ENCODE results near the gene PCP4L1.

PCP4L1 gene

GRCh38 chr1:161305867-161306519 lies 47.4 kb downstream of the PCP4L1 start:
- Histone ChIP-seq H3K9ac (ENCODE audit: low read depth, low read length) (no peak overlapping the region), H3K4me1 (ENCODE audit: insufficient read depth, low read length) (peaks cover 25% of the 10 kb centered on the region), H4K20me1 (ENCODE audit: insufficient read depth, low read length) (no peaks in the 10 kb centered on the region), H3K27ac (ENCODE audit: low read length) (no peak overlapping the region), H3K9me3 (ENCODE audit: insufficient read depth, low read length, severe bottlenecking) (no peaks in the 10 kb centered on the region), H3K79me2 (ENCODE audit: insufficient read depth, low read length) (no peaks in the 10 kb centered on the region), H2AFZ (ENCODE audit: low read depth, low read length) (peak overlapping the region; percentile 77; the same call in 1 of the 2 replicates), H3K4me2 (ENCODE audit: insufficient read depth, low read length) (peak overlapping the region; percentile 61; the same call in 1 of the 2 replicates), H3K4me3 (ENCODE audit: low read depth in 1 of 2, low read length in 2 of 2) (no peak overlapping the region), H3K27me3 (ENCODE audit: insufficient read depth, low read length, poor library complexity) (no peaks in the 10 kb centered on the region), H3K36me3 (ENCODE audit: insufficient read depth, low read length) (no peaks in the 10 kb centered on the region)
- ATAC-seq (ENCODE audit: insufficient read depth, low read depth) (no peak), DNase-seq (peak; percentile 5)
- no peak for TF ChIP-seq CTCF (IDR thresholded peaks at IDR 0.05; ENCODE audit: borderline replicate concordance, extremely low read depth, low read length, poor library complexity, severe bottlenecking)
- TF ChIP-seq EZH2 (IDR thresholded peaks at IDR 0.05; ENCODE audit: borderline replicate concordance, low read depth, low read length, severe bottlenecking): no peak

- ATAC-seq (ENCODE audit: insufficient read depth, low read depth) (peak; percentile 79), DNase-seq (peak; percentile 43)
- no peaks in the 10 kb centered on the region for H3K27me3 ChIP-seq (ENCODE audit: insufficient read depth, low read length, poor library complexity)
- H3K36me3 ChIP-seq (ENCODE audit: insufficient read depth, low read length): no peaks in the 10 kb centered on the region
- peak overlapping the region; percentile 77 for H2AFZ ChIP-seq (ENCODE audit: low read depth, low read length)
- no peaks in the 10 kb centered on the region for H3K9me3 ChIP-seq (ENCODE audit: insufficient read depth, low read length, severe bottlenecking)
- H3K4me3 ChIP-seq (ENCODE audit: low read depth in 1 of 2, low read length in 2 of 2): peak overlapping the region in 1 of 2 experiments; percentile 56; a peak in 3 of 4 replicates
- H3K4me1 ChIP-seq (ENCODE audit: insufficient read depth, low read length): peaks cover 25% of the 10 kb centered on the region
- peak overlapping the region; percentile 61 for H3K4me2 ChIP-seq (ENCODE audit: insufficient read depth, low read length)
- H3K27ac ChIP-seq (ENCODE audit: low read length): peak overlapping the region; percentile 77
- no peaks in the 10 kb centered on the region for H3K79me2 ChIP-seq (ENCODE audit: insufficient read depth, low read length)
- H3K9ac ChIP-seq (ENCODE audit: low read depth, low read length): peak overlapping the region; percentile 33
- H4K20me1 ChIP-seq (ENCODE audit: insufficient read depth, low read length): no peaks in the 10 kb centered on the region
- TF ChIP-seq CTCF (IDR thresholded peaks at IDR 0.05; ENCODE audit: borderline replicate concordance, extremely low read depth, low read length, poor library complexity, severe bottlenecking) (no peak), EZH2 (IDR thresholded peaks at IDR 0.05; ENCODE audit: borderline replicate concordance, low read depth, low read length, severe bottlenecking) (no peak)
These were observed 48.8 kb downstream of the PCP4L1 start for GRCh38 chr1:161307230-161307768.

- H3K79me2 ChIP-seq (ENCODE audit: insufficient read depth, low read length): no peaks in the 10 kb centered on the region
- H2AFZ ChIP-seq (ENCODE audit: low read depth, low read length): no peak overlapping the region
- no peaks in the 10 kb centered on the region for H4K20me1 ChIP-seq (ENCODE audit: insufficient read depth, low read length)
- TF ChIP-seq CTCF (IDR thresholded peaks at IDR 0.05; ENCODE audit: borderline replicate concordance, extremely low read depth, low read length, poor library complexity, severe bottlenecking) (no peak), EZH2 (IDR thresholded peaks at IDR 0.05; ENCODE audit: borderline replicate concordance, low read depth, low read length, severe bottlenecking) (no peak)
- H3K4me3 ChIP-seq (ENCODE audit: low read depth in 1 of 2, low read length in 2 of 2): no peak overlapping the region
- H3K9ac ChIP-seq (ENCODE audit: low read depth, low read length): no peak overlapping the region
- H3K9me3 ChIP-seq (ENCODE audit: insufficient read depth, low read length, severe bottlenecking): no peaks in the 10 kb centered on the region
- peak overlapping the region; percentile 61; the same call in 1 of the 2 replicates for H3K4me2 ChIP-seq (ENCODE audit: insufficient read depth, low read length)
- peaks cover 26% of the 10 kb centered on the region for H3K4me1 ChIP-seq (ENCODE audit: insufficient read depth, low read length)
- ATAC-seq (ENCODE audit: insufficient read depth, low read depth): no peak
- no peak overlapping the region for H3K27ac ChIP-seq (ENCODE audit: low read length)
- no peaks in the 10 kb centered on the region for H3K27me3 ChIP-seq (ENCODE audit: insufficient read depth, low read length, poor library complexity)
- no peaks in the 10 kb centered on the region for H3K36me3 ChIP-seq (ENCODE audit: insufficient read depth, low read length)
- DNase-seq: no peak
These were observed 49.5 kb downstream of the PCP4L1 start for GRCh38 chr1:161307892-161308638.
